ENCODE results near the gene SRGAP1.

DNA sequence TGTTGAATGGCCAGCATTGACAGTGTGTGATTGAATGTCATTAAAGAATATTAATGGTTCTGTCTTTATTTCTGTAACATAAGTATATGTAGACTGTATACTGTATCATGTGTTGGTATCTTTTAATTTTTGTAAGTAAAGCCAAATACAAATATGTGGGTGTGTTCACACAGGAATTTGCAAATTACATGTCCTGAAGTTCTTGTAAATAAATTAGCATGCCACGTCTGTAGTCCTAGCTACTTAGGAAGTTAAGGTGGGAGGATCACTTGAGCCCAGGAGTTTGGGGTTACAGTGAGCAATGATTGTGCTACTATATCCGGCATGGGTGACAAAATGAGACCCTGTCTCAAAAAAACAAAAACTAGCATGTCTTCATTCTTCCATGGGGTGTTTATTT lies 278.5 kb downstream of the SRGAP1 start:
- TF ChIP-seq, protein P1, sequence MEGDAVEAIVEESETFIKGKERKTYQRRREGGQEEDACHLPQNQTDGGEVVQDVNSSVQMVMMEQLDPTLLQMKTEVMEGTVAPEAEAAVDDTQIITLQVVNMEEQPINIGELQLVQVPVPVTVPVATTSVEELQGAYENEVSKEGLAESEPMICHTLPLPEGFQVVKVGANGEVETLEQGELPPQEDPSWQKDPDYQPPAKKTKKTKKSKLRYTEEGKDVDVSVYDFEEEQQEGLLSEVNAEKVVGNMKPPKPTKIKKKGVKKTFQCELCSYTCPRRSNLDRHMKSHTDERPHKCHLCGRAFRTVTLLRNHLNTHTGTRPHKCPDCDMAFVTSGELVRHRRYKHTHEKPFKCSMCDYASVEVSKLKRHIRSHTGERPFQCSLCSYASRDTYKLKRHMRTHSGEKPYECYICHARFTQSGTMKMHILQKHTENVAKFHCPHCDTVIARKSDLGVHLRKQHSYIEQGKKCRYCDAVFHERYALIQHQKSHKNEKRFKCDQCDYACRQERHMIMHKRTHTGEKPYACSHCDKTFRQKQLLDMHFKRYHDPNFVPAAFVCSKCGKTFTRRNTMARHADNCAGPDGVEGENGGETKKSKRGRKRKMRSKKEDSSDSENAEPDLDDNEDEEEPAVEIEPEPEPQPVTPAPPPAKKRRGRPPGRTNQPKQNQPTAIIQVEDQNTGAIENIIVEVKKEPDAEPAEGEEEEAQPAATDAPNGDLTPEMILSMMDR (conservative IDR thresholded peaks at IDR 0.05), result no peak
- TF ChIP-seq ZFX (IDR thresholded peaks at IDR 0.05), result no peak

All from C4-2B (cell line).